Activated CD8-positive, alpha-beta memory T cell treated with anti-CD3 and anti-CD28 coated beads, Interleukin-2, amount 50 U/mL, for 48 hours (primary cell): Measurements from ENCODE around the gene ARL17A.
"Not testable (repeated sequence)": the region's sequence is repeated elsewhere in the genome, so short reads cannot be mapped to it uniquely, and the experiment has no call there.

Source experiments
- DNase-seq: peaks from one replicate; pipeline ENCODE4 v3.0.0-alpha.2; 2020

Gene ARL17A

GRCh38 chr17:46534716-46535115 lies 44.8 kb downstream of the ARL17A start:
- DNase-seq = not testable (repeated sequence)

GRCh38 chr17:46512168-46512567 lies 67.3 kb downstream of the ARL17A start, which contains the start of gene LRRC37A2:
TSS of gene LRRC37A2 (plus strand) at chr17:46512468. CDS start at chr17:46512713, 245 bp downstream.
- not testable (repeated sequence) for DNase-seq

- DNase-seq = not testable (repeated sequence)
Measured at GRCh38 chr17:46505896-46506295, 73.6 kb downstream of the ARL17A start.

- not testable (repeated sequence) for DNase-seq
Measured at GRCh38 chr17:46499437-46500139, 79.9 kb downstream of the ARL17A start.

- not testable (repeated sequence) for DNase-seq
Measured at GRCh38 chr17:46492021-46492420, 87.5 kb downstream of the ARL17A start.

GRCh38 chr17:46481310-46481709 lies 98.2 kb downstream of the ARL17A start:
- not testable (repeated sequence) for DNase-seq

- not testable (repeated sequence) for DNase-seq
Measured at GRCh38 chr17:46478823-46479222, 100.7 kb downstream of the ARL17A start.

- DNase-seq = not testable (repeated sequence)
Measured at GRCh38 chr17:46475583-46475982, 103.9 kb downstream of the ARL17A start.

- DNase-seq = not testable (repeated sequence)
Measured at GRCh38 chr17:46474489-46474888, 105.0 kb downstream of the ARL17A start.

- not testable (repeated sequence) for DNase-seq
Measured at GRCh38 chr17:46467618-46468017, 111.9 kb downstream of the ARL17A start.
